Measurements from ENCODE around the gene CTBP2.

Gene CTBP2

GRCh38 chr10:125004571-125005311, 155.6 kb downstream of the CTBP2 start:
- no peak for DNase-seq

GRCh38 chr10:125003901-125004467, 156.4 kb downstream of the CTBP2 start:
- DNase-seq, result no peak

- no peak for DNase-seq
Observed at GRCh38 chr10:125003146-125003900, 157.0 kb downstream of the CTBP2 start.

GRCh38 chr10:125002423-125003145, 157.8 kb downstream of the CTBP2 start:
- DNase-seq, result no peak

GRCh38 chr10:125002047-125002422, 158.3 kb downstream of the CTBP2 start:
- no peak for DNase-seq

- no peak for DNase-seq
Observed at GRCh38 chr10:125001313-125002046, 158.9 kb downstream of the CTBP2 start.

GRCh38 chr10:125000366-125001312, 159.7 kb downstream of the CTBP2 start:
- no peak for DNase-seq

GRCh38 chr10:124999433-125000365, 160.7 kb downstream of the CTBP2 start:
- DNase-seq, result no peak

GRCh38 chr10:124998624-124999291, 161.6 kb downstream of the CTBP2 start:
- DNase-seq, result no peak

- DNase-seq, result no peak
Observed at GRCh38 chr10:124997771-124998623, 162.4 kb downstream of the CTBP2 start.

- no peak for DNase-seq
Observed at GRCh38 chr10:124997306-124997705, 163.1 kb downstream of the CTBP2 start.

- no peak for DNase-seq
Observed at GRCh38 chr10:124996854-124997215, 163.5 kb downstream of the CTBP2 start.

GRCh38 chr10:124996127-124996853, 164.1 kb downstream of the CTBP2 start:
- no peak for DNase-seq

GRCh38 chr10:124995605-124996004, 164.8 kb downstream of the CTBP2 start:
- DNase-seq, result no peak

GRCh38 chr10:124994573-124995473, 165.5 kb downstream of the CTBP2 start:
- DNase-seq, result no peak

GRCh38 chr10:124993736-124994451, 166.5 kb downstream of the CTBP2 start:
- DNase-seq, result no peak
